HG03025 (cell line): Measurements from ENCODE around the gene PDE4D.
"Not testable (repeated sequence)": the region's sequence is repeated elsewhere in the genome, so short reads cannot be mapped to it uniquely, and the experiment has no call there.

Experiments used
- ATAC-seq: cut with Tn5 transposase; IDR thresholded peaks from one replicate; pipeline ENCODE4 v1.9.1; 2021; ENCODE audit warnings: mild to moderate bottlenecking, moderate library complexity; ENCODE audit not compliant: unreplicated experiment, low FRiP score

The PDE4D gene

DNA sequence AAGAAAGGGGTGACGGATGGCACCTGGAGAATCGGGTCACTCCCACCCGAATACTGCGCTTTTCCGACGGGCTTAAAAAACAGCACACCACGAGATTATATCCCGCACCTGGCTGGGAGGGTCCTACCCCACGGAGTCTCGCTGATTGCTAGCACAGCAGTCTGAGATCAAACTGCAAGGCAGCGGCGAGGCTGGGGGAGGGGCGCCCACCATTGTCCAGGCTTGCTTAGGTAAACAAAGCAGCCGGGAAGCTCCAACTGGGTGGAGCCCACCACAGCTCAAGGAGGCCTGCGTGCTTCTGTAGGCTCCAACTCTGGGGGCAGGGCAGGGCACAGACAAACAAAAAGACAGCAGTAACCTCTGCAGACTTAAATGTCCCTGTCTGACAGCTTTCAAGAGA, 498.6 kb downstream of the PDE4D start:
- ATAC-seq = not testable (repeated sequence)

DNA sequence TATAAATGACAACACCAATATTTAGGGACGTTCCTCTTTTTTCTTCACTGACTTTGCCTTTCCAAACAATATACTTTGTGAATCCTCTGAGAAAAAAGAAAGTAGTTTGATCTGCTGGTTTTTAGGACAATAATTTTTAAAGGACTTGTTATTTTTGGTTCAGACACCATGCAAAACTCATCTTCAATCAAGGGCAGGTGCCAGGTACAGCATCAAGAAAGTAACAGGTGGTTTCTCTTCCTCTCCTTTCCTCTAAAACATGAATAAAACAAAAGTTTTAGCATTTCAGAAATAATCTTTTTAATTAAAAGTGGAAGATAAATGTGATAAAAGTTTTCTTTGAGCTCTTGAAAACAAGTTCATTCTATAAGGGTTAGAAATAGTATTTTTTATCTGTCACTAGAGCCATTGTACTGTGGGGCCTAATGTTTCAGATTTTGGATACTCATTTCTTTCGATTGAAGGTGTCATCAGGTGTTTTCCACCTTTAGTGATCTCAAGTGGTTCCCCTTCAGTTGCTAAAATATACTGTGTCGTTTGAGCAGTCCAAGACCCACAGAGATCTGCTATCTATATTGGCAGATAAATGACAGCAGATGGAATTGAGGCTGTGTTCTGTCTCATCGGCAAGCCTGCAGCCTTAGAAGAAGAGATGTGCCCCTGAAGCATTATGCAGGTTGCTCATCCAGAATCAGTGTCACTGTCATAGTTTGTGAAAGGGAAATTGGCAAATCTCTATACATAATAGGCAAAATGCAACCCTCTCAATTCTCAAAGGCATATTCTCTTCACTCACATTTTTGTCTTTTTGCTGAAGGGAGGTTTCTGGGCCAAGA, 499.7 kb downstream of the PDE4D start:
- no peak for ATAC-seq

DNA sequence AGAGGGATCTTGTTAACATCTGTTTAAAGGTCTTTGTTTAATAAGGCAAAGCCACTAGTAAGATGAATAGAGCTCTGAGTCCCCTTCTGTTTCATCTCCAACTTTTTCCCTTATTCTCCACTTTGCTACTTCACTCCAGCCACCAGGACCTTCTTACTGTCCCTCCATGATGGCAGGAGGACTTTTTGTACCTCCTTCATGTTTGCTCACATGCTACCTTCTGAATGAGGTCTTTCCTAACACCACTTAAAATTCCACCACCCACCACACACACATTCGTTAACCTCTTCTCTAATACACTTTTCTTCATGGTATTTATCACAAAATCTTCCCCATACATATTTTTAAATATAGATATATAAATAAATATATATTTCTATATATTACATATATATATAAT, 501.9 kb downstream of the PDE4D start:
- ATAC-seq = no peak

GRCh38 chr5:59390989-59391388, 502.5 kb downstream of the PDE4D start:
- no peak for ATAC-seq

GRCh38 chr5:59390074-59390659, 503.4 kb downstream of the PDE4D start:
- ATAC-seq = no peak

GRCh38 chr5:59387127-59387526, 506.4 kb downstream of the PDE4D start:
- no peak for ATAC-seq

GRCh38 chr5:59385700-59386099, 507.8 kb downstream of the PDE4D start:
- no peak for ATAC-seq

DNA sequence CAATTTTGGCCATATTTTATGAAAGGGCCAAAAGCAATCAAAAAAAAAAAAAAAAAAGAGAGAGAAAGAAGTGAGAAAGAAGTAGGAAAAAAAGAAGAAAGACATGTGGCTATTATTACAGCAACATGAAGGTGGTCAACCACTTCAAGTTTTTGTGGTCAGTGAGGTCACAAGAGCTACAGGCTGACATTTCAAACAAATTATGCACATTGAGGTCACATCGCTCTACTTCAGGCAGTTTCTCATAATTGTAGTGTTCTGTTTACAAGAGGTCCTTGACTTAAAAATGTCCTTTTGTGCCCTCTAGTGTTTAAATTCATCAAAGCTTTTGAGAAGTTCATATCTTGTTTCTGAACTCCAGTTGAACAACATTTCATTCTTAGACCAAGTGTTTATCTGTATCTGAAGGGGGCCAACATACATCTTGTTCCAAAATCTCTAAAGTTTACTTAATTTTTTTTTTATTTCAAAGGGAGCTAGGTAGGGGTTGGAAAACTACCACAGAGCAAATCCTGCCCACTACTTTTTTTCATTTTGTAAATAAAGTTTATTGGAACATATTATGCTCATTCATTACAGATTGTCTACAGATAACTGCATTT, 513.1 kb downstream of the PDE4D start:
- ATAC-seq = peak; percentile 87

- not testable (repeated sequence) for ATAC-seq
Measured at GRCh38 chr5:59374036-59374435, 519.5 kb downstream of the PDE4D start.

- no peak for ATAC-seq
Measured at GRCh38 chr5:59371525-59372127, 521.9 kb downstream of the PDE4D start.

- ATAC-seq = no peak
Measured at GRCh38 chr5:59368951-59369350, 524.6 kb downstream of the PDE4D start.

GRCh38 chr5:59367791-59368394, 525.6 kb downstream of the PDE4D start:
- no peak for ATAC-seq

DNA sequence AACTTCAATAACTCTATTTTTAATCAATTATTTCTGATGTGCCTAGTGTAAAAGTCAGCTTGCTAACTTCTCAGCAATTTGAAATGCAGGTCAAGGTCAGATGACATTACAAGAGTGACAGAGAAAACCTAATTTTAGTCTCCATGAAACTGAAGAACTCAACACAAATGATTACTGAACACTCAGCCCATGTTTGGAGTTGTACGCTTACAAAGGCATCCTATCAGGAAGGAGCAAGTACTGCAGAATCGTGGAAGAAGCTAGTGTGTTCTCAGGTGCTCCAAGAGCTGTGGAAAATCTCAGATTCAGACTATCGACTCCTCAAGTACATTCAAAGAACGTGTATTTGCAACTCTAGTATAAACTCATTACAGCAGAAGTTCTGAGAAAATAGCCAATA, 526.7 kb downstream of the PDE4D start:
- no peak for ATAC-seq

- ATAC-seq = no peak
Measured at GRCh38 chr5:59362438-59362837, 531.1 kb downstream of the PDE4D start.

DNA sequence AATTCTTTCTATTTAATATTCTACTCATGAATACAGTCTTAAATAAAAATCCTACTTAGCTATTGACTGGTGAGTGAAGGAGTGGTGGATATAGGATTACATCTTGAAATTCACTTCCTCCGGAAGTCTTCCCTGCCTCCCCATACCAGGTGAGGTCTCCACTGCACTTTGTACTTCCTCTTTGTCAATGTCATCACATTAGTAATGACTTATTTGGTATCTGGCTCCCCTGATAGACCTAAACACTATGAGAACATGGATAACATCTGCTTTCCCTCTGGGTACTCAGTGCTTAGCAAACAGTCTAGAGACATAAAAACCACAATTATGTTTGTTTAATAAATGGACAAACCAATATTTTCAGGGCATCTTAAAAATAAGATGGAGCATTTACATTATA, 532.1 kb downstream of the PDE4D start:
- no peak for ATAC-seq

GRCh38 chr5:59360130-59360555, 533.4 kb downstream of the PDE4D start:
- ATAC-seq = no peak

DNA sequence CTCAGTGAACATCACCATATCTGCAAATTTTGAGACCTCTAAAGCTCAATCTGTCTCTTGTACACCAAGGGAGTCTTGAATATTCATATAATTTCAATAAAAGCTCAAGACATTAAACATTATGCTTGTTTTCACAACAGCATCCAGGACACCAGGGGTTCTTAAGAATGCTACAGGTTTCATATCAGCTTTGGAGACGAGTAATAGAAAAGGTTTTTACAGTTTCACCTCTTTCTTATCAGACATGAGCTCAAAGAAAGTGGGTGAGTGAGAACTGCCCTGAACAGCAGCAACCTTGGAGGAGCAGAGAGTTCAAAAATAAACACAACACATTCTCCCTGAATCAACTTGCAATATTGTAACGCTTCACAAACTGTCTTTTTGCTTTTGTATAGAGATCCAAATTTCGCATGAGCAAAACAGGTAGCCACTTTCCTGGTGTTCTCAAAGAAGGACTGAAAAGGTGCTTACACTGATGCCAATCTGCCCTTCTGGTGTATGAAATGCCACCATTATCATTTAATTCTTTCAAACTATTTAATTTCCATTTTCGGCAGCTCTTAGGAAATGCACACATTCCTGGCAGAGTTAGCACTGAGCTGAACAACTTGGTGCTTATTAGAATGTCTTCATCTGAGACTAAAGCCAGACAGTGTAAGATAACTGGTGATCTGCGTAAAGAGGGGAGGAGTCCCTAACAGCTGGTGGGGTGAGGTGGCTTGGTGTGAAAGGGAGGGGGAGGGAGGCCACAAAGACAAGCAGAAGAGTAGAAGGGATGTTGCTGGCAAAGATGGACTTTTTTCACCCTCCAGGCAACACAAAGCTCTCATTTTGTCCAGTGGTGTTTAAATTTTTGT, 535.3 kb downstream of the PDE4D start:
- ATAC-seq = no peak

DNA sequence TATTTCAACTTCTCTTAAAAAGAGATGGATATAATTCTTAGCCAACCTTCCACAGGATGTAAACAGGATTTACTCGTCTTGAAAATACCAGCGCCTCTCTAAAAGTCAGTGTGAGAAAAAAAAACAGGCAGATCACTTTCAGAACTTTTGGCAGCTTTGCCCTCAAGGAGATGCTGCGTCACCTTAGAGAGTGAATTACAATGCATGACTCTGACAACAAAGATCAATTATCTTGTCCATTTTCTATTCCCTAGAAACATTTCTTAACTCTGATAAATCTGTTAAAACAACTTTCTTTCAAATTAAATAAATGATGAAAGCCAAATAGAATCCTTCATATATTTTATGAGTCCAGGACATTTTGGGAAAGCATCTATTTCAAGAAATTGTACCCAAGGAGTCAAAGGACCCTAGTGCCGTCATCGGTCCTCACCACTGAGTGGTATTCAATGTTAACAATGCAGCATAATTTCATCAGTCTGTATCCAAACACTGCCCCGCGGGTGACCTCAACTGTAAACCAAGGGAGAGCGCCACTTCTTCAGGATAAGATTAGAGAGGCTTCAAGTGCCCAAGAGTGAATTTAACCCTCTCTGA, 536.0 kb downstream of the PDE4D start:
- no peak for ATAC-seq

- ATAC-seq = no peak
Measured at GRCh38 chr5:59356813-59357380, 536.6 kb downstream of the PDE4D start.
